Neural crest cell (in vitro differentiated cells): ENCODE measurements around the gene TDRD3. TPM values are rescaled to one million over a fixed set of nuclear protein-coding genes. Genes with fewer than 3 reads are reported as not detected.

ENCODE experiments used
- DNase-seq: peaks from one replicate; pipeline ENCODE4 v3.0.0; 2021; ENCODE audit warnings: low read depth, mixed read lengths, low spot score
- H3K27ac Mint-ChIP-seq: one replicate; pipeline ENCODE4 v1.8.0; 2021; ENCODE audit warnings: mild to moderate bottlenecking, mixed read lengths; ENCODE audit not compliant: unreplicated experiment
- H3K27me3 Mint-ChIP-seq: 2 replicates; pipeline ENCODE4 v1.8.0; 2021; ENCODE audit warnings: low read depth, mild to moderate bottlenecking, mixed read lengths
- H3K36me3 Mint-ChIP-seq: 2 replicates; pipeline ENCODE4 v1.8.0; 2021; ENCODE audit warnings: low read depth, mild to moderate bottlenecking, mixed read lengths
- H3K4me1 Mint-ChIP-seq: 2 replicates; pipeline ENCODE4 v1.8.0; 2021; ENCODE audit warnings: mixed read lengths
- H3K4me3 Mint-ChIP-seq: one replicate; pipeline ENCODE4 v1.8.0; 2021; ENCODE audit warnings: mild to moderate bottlenecking, mixed read lengths
- H3K9me3 Mint-ChIP-seq: 2 replicates; pipeline ENCODE4 v1.8.0; 2021; ENCODE audit warnings: mixed read lengths
- CTCF ChIP-seq: fragments of 200-600 bp; sonication (generic); conservative IDR thresholded peaks from 2 replicates; pipeline ENCODE4 v1.5.0; 2021; ENCODE audit warnings: antibody characterized with exemption, mild to moderate bottlenecking
- total RNA-seq: library from RNA; stranded (reverse); gene quantifications from 2 replicates; pipeline ENCODE4 v1.2.1, GENCODE V29; 2021

The TDRD3 gene
- total RNA-seq, 1 donor from 2014 or later = 20.3 TPM

- no peaks in the 10 kb centered on the region for H3K27me3 Mint-ChIP-seq
- no peaks in the 10 kb centered on the region for H3K9me3 Mint-ChIP-seq
- H3K4me3 Mint-ChIP-seq = no peak overlapping the region
- DNase-seq = no peak
- H3K4me1 Mint-ChIP-seq = no peaks in the 10 kb centered on the region
- TF ChIP-seq CTCF = no peak
- H3K27ac Mint-ChIP-seq = no peak overlapping the region
- H3K36me3 Mint-ChIP-seq = no peaks in the 10 kb centered on the region
Observed at GRCh38 chr13:60611523-60611922, 214.5 kb downstream of the TDRD3 start.

DNA sequence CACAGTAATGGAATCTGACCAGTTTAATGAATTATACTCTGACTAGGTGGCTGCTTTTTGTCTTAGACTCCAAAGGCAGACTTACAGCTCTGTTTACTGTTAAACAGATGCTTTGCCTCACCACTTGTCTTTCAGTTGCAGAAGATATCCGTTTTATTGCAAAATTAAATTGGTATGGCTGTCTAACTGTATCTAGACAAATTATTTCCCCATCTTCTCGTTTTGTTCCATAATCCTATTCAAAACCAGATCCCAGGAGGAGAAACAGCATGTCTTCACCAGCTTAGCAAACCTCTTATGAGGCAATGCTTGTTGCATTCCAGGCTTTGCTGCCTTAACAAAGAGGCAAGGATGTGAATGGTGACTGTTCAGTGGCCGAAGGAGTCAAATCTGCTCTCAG, 215.6 kb downstream of the TDRD3 start:
- Mint-ChIP-seq H3K4me1 (no peaks in the 10 kb centered on the region), H3K4me3 (no peak overlapping the region), H3K36me3 (no peaks in the 10 kb centered on the region), H3K27me3 (no peaks in the 10 kb centered on the region), H3K27ac (no peak overlapping the region), H3K9me3 (no peaks in the 10 kb centered on the region)
- DNase-seq = no peak
- no peak for TF ChIP-seq CTCF

DNA sequence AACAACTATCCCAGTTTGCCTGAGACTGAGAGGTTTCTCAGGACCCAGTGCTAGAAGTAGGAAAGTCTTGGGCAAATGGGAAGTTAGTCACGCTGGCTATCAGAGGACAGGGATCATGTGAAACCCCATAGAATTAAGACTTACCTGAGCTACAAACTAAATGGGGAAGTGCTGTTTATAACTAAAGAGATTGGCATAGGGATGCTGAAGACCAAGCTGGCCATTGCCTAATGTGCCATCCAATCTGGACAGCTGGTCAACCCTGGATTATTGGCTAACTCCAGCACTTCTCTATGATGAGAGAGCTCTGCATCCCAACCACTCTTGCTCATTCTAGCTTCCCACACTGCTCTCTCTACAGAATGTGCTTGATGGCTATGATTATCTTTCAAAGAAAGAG, 216.1 kb downstream of the TDRD3 start:
- no peak for DNase-seq
- TF ChIP-seq CTCF = no peak
- Mint-ChIP-seq H3K4me1 (no peaks in the 10 kb centered on the region), H3K4me3 (no peak overlapping the region), H3K27me3 (no peaks in the 10 kb centered on the region), H3K27ac (no peak overlapping the region), H3K36me3 (no peaks in the 10 kb centered on the region), H3K9me3 (no peaks in the 10 kb centered on the region)

DNA sequence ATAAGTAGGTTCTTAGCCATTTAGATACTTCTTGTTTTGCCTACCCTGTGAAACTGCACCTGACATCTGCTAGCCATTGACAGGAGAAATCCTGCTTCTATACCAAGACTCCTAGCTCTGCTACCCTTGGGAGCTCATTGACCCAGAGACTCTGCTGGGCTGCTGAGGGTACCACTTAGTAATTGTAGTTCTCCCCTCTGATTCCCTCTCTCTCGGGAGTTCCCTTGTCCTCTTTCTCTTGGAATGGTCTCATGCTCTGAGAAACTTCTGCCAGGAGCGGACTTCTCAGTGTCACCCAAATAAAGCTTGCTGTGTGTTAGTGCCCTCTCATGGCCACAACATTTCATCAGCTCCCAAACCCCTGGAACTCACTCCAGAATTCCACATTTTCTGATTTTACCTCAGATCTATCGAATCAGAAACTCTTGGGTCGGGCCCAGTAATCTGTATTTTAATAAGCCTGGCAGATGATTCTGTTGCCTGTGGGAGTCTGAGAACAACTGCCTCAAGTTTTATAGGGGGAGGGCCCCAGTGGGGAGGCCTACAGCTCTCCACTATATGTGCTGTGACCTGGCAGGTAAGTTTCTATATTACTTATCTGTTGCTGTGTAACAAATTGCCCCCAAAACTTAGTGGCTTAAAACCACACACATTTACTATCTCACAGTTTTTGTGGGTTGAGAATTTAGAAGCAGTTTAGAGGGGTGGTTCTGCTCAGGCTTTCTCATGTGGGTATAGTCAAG, 221.1 kb downstream of the TDRD3 start:
- no peak overlapping the region for H3K4me3 Mint-ChIP-seq

GRCh38 chr13:60619461-60619860, 222.4 kb downstream of the TDRD3 start:
- H3K4me1 Mint-ChIP-seq = no peaks in the 10 kb centered on the region
- DNase-seq = no peak
- peaks cover 3% of the 10 kb centered on the region for H3K9me3 Mint-ChIP-seq
- H3K27ac Mint-ChIP-seq = no peak overlapping the region
- no peak overlapping the region for H3K4me3 Mint-ChIP-seq
- no peak for TF ChIP-seq CTCF
- H3K27me3 Mint-ChIP-seq = no peaks in the 10 kb centered on the region
- H3K36me3 Mint-ChIP-seq = no peaks in the 10 kb centered on the region

More for the DNA sequence above, 221.1 kb downstream of the TDRD3 start:
- DNase-seq = no peak
- peak; percentile 44 for TF ChIP-seq CTCF
- Mint-ChIP-seq H3K27me3 (no peaks in the 10 kb centered on the region), H3K9me3 (peaks cover 3% of the 10 kb centered on the region), H3K27ac (no peak overlapping the region), H3K4me1 (no peaks in the 10 kb centered on the region), H3K36me3 (no peaks in the 10 kb centered on the region)
